HepG2 (cell line): ENCODE data around the gene SLC27A1. TPM values are rescaled to one million over a fixed set of nuclear protein-coding genes. Genes with fewer than 3 reads are reported as not detected.

ENCODE experiments used
- CBX5 ChIP-seq: sonication (generic); formaldehyde crosslinking; IDR thresholded peaks from 2 replicates; pipeline ENCODE4 v1.4.0; 2020; ENCODE audit warnings: missing genetic modification reagents, borderline replicate concordance
- CEBPG ChIP-seq: IDR thresholded peaks from 2 replicates; pipeline ENCODE4 v1.6.1; 2016
- ELF3 ChIP-seq: IDR thresholded peaks from 2 replicates; pipeline ENCODE4 v1.6.1; 2016; ENCODE audit warnings: missing genetic modification reagents, missing compliant biosample characterization
- ERF ChIP-seq: IDR thresholded peaks from 2 replicates; pipeline ENCODE4 v1.6.1; 2018; ENCODE audit warnings: missing biosample characterization, missing genetic modification reagents
- RELA ChIP-seq: sonication (generic); formaldehyde crosslinking; IDR thresholded peaks from 2 replicates; pipeline ENCODE4 v1.4.0; 2020; ENCODE audit warnings: missing genetic modification reagents
- RFX1 ChIP-seq: fragments of 450-650 bp; IDR thresholded peaks from 2 replicates; pipeline ENCODE4 v1.6.1; 2017
- SAFB2 ChIP-seq: sonication (generic); formaldehyde crosslinking; IDR thresholded peaks from 2 replicates; pipeline ENCODE4 v1.5.1; 2020; ENCODE audit warnings: missing genetic modification reagents, low read depth, mild to moderate bottlenecking, borderline replicate concordance
- SP4 ChIP-seq: sonication (generic); formaldehyde crosslinking; IDR thresholded peaks from 2 replicates; pipeline ENCODE4 v1.8.1; 2023; ENCODE audit warnings: mild to moderate bottlenecking, missing genetic modification reagents
- TAF1 ChIP-seq: sonication (generic); formaldehyde crosslinking; IDR thresholded peaks from 2 replicates; pipeline ENCODE4 v1.4.0; 2020; ENCODE audit warnings: missing genetic modification reagents
- TEAD3 ChIP-seq: optimal IDR thresholded peaks from 2 replicates; pipeline ENCODE3; 2016; ENCODE audit warnings: borderline replicate concordance
- YEATS4 ChIP-seq: sonication (generic); formaldehyde crosslinking; IDR thresholded peaks from 2 replicates; pipeline ENCODE4 v1.4.0; 2020; ENCODE audit warnings: missing genetic modification reagents, borderline replicate concordance
- ZBTB46 ChIP-seq: sonication (generic); formaldehyde crosslinking; IDR thresholded peaks from 2 replicates; pipeline ENCODE4 v1.4.0; 2020; ENCODE audit warnings: mild to moderate bottlenecking, missing genetic modification reagents, borderline replicate concordance
- ZFP36L1 ChIP-seq: sonication (generic); formaldehyde crosslinking; IDR thresholded peaks from 2 replicates; pipeline ENCODE4 v1.8.0; 2022; ENCODE audit warnings: mild to moderate bottlenecking, missing genetic modification reagents, moderate library complexity
- ZNF274 ChIP-seq: sonication (generic); formaldehyde crosslinking; IDR thresholded peaks from 2 replicates; pipeline ENCODE4 v1.5.1; 2020; ENCODE audit warnings: mild to moderate bottlenecking, missing genetic modification reagents
- ZNF687 ChIP-seq: sonication (generic); formaldehyde crosslinking; IDR thresholded peaks from 2 replicates; pipeline ENCODE4 v1.5.1; 2020; ENCODE audit warnings: mild to moderate bottlenecking, missing genetic modification reagents, moderate library complexity
- polyA plus RNA-seq, 8 experiments: library from polyadenylated mRNA; depleted of rRNA in 3 of 8; stranded (reverse) in 7 of 8; unstranded in 1 of 8; fragments of >200 nt; fragmentation: Illumina TruSeq in 4 of 8; extraction: Trizol in 4 of 8; gene quantifications; 2 replicates each; pipeline versions ENCODE4 v1.2.1 to v1.2.3, GENCODE V29; 2011 to 2016; ENCODE audit warnings: low read depth in 4 of 8, missing spikeins in 1 of 8, mixed read lengths in 1 of 8; ENCODE audit not compliant: insufficient read depth in 1 of 8
- total RNA-seq, 5 experiments: library from RNA; depleted of rRNA; stranded (reverse); fragments of >200 nt; fragmentation: Illumina TruSeq; extraction: Trizol; gene quantifications; 2 replicates each; pipeline ENCODE4 v1.2.3, GENCODE V29; 2016; ENCODE audit warnings: low read depth in 1 of 5
- TF ChIP-seq, protein P1 (sequence below): sonication (generic); formaldehyde crosslinking; IDR thresholded peaks from 2 replicates; pipeline ENCODE4 v1.4.0; 2020; ENCODE audit warnings: missing genetic modification reagents; ENCODE audit errors: not compliant biosample characterization
- TF ChIP-seq, protein P2 (sequence below): IDR thresholded peaks from 2 replicates; pipeline ENCODE4 v1.6.1; 2016; ENCODE audit warnings: low read depth, borderline replicate concordance
- TF ChIP-seq, protein P3 (sequence below): sonication (generic); formaldehyde crosslinking; IDR thresholded peaks from 2 replicates; pipeline ENCODE4 v1.8.0; 2022; ENCODE audit warnings: missing genetic modification reagents, mild to moderate bottlenecking, moderate library complexity, borderline replicate concordance
- TF ChIP-seq, protein P4 (sequence below): sonication (generic); IDR thresholded peaks from 2 replicates; pipeline ENCODE4 v1.6.1; 2016; ENCODE audit warnings: low read depth, borderline replicate concordance

Gene SLC27A1
- total and polyA plus RNA-seq, 2 of the 13 experiments (the other 11 are each of a cell fraction or from before 2014, with no cell fraction given), result 4.1 to 8.8 TPM

GRCh38 chr19:17488593-17489391 is 18.5 kb downstream of the SLC27A1 start (continued):
- TF ChIP-seq, protein P1, sequence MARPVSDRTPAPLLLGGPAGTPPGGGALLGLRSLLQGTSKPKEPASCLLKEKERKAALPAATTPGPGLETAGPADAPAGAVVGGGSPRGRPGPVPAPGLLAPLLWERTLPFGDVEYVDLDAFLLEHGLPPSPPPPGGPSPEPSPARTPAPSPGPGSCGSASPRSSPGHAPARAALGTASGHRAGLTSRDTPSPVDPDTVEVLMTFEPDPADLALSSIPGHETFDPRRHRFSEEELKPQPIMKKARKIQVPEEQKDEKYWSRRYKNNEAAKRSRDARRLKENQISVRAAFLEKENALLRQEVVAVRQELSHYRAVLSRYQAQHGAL, result no peak
- TF ChIP-seq RFX1 (no peak), ZFP36L1 (CRISPR knock-in tag) (no peak), TAF1 (CRISPR knock-in tag) (peak; percentile 15; the same call in 1 of the 2 replicates), ZNF687 (CRISPR knock-in tag) (peak; percentile 88), SAFB2 (CRISPR knock-in tag) (no peak), ERF (peak; percentile 15; the same call in 1 of the 2 replicates), RELA (no peak), ZNF274 (CRISPR knock-in tag) (peak; percentile 32; the same call in 1 of the 2 replicates), SP4 (CRISPR knock-in tag) (peak; percentile 35; the same call in 1 of the 2 replicates), CEBPG (CRISPR knock-in tag) (0 out of 2 replicates have a peak, but pooled peaks have one; percentile 26), ELF3 (no peak), CBX5 (no peak), TEAD3 (CRISPR knock-in tag) (no peak), YEATS4 (CRISPR knock-in tag) (peak; percentile 43; the same call in 1 of the 2 replicates), ZBTB46 (CRISPR knock-in tag) (no peak)
- TF ChIP-seq, protein P2, sequence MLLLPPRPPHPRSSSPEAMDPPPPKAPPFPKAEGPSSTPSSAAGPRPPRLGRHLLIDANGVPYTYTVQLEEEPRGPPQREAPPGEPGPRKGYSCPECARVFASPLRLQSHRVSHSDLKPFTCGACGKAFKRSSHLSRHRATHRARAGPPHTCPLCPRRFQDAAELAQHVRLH, result 0 out of 2 replicates have a peak, but pooled peaks have one; percentile 27
- TF ChIP-seq, protein P3, sequence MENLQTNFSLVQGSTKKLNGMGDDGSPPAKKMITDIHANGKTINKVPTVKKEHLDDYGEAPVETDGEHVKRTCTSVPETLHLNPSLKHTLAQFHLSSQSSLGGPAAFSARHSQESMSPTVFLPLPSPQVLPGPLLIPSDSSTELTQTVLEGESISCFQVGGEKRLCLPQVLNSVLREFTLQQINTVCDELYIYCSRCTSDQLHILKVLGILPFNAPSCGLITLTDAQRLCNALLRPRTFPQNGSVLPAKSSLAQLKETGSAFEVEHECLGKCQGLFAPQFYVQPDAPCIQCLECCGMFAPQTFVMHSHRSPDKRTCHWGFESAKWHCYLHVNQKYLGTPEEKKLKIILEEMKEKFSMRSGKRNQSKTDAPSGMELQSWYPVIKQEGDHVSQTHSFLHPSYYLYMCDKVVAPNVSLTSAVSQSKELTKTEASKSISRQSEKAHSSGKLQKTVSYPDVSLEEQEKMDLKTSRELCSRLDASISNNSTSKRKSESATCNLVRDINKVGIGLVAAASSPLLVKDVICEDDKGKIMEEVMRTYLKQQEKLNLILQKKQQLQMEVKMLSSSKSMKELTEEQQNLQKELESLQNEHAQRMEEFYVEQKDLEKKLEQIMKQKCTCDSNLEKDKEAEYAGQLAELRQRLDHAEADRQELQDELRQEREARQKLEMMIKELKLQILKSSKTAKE (CRISPR knock-in tag), result 0 out of 2 replicates have a peak, but pooled peaks have one; percentile 38
- TF ChIP-seq, protein P4, sequence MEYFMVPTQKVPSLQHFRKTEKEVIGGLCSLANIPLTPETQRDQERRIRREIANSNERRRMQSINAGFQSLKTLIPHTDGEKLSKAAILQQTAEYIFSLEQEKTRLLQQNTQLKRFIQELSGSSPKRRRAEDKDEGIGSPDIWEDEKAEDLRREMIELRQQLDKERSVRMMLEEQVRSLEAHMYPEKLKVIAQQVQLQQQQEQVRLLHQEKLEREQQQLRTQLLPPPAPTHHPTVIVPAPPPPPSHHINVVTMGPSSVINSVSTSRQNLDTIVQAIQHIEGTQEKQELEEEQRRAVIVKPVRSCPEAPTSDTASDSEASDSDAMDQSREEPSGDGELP, result no peak
